Fibroblast of skin of left quadriceps (primary cell): ENCODE measurements around the gene ERBB4.
"Not testable (repeated sequence)": the region's sequence is repeated elsewhere in the genome, so short reads cannot be mapped to it uniquely, and the experiment has no call there.

Source experiments
- DNase-seq, 2 experiments: peaks; one replicate each; pipeline ENCODE4 v3.0.0-alpha.2; 2013; ENCODE audit warnings: low read depth in 2 of 2

Gene ERBB4

GRCh38 chr2:212223696-212224095 lies 314.9 kb downstream of the ERBB4 start:
- DNase-seq = no peak

- DNase-seq = no peak
Observed at GRCh38 chr2:212213191-212213590, 325.4 kb downstream of the ERBB4 start.

- no peak for DNase-seq
Observed at GRCh38 chr2:212208467-212208866, 330.1 kb downstream of the ERBB4 start.

DNA sequence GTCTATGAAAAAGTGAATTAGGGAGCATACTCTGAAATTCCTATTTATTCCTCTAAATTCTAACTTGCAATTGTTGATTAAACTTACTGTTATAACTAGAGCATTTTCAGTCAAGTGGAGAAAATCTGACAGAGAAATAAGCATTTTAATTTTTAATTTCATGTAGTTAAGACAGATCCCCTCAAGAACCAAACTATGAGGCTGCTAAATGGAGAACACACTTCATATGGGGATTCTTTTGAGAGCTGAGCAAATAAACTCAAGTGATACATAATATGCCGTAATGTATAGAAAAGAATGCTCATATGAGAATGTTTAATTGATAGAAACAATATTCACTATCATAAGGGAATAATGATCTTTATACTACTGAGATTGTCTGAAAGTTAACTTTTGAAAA lies 340.8 kb downstream of the ERBB4 start:
- no peak for DNase-seq

DNA sequence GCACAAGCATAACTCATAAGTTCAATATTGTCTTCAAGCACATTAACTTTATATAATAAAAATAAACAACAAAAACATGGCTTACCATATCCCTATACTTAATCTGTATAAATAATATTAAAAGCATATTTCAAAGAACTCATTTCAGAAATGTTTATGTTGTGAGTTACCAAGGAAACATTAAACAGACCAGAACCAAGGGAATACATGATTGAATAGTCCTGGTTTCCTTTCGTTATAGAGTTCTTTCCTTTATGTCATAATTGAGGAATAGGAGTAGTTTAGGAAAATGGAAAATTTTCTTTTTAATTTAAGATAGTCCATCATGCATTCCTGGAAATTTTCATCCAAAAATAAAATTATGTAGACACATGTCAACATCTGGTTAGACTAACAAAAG lies 343.0 kb downstream of the ERBB4 start:
- DNase-seq = no peak

DNA sequence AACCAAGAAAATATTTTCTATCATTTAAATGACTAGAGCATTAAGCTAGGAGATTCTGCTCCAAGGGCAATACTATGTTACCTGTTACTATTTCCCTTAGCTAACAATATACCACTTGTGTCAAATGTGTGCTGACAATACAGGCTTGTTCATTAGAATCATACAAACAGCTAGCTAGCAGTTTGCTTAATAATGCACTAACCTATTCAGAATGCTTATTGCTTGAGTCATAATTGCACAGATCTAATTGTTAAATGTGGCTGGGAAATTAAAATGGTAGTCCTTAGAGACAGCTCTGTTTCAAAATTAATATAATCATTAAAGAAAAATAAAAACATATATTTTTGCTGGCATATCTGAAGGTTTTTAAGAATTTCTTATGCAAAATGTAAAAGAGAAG lies 344.2 kb downstream of the ERBB4 start:
- DNase-seq = no peak

- DNase-seq = no peak
Observed at GRCh38 chr2:212193803-212194202, 344.8 kb downstream of the ERBB4 start.

GRCh38 chr2:212193056-212193455 lies 345.5 kb downstream of the ERBB4 start:
- no peak for DNase-seq

DNA sequence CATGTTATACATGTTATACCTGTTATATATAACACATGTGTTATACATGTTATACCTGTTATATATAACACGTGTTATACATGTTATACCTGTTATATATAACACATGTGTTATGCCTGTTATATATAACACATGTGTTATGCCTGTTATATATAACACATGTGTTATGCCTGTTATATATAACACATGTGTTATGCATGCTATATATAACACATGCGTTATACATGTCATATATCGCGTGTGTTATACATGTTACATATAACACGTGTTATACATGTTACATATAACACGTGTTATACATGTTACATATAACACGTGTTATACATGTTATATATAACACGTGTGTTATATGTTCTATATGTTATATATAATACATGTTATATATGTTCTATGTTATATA lies 347.2 kb downstream of the ERBB4 start:
- not testable (repeated sequence) for DNase-seq

DNA sequence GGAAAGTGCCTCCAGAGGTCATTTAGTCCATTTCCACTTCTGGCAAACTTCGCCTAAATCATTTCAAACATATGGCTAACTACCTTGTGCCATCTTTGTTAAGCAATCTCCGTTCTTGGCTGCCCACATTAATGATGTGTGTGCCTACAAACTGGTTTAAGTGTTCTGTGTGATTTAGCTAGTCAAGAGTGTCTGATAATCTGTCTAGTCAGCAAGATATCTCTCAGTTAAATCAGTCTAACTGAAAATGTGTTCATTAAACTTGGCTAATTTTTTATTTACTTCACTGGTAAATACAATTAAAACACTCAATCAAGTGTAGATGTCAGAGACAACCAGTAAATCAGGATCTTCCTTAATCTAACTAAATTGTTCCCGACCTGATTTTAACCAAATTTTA lies 352.4 kb downstream of the ERBB4 start:
- DNase-seq = no peak

GRCh38 chr2:212181646-212182045 lies 357.0 kb downstream of the ERBB4 start:
- DNase-seq = no peak

DNA sequence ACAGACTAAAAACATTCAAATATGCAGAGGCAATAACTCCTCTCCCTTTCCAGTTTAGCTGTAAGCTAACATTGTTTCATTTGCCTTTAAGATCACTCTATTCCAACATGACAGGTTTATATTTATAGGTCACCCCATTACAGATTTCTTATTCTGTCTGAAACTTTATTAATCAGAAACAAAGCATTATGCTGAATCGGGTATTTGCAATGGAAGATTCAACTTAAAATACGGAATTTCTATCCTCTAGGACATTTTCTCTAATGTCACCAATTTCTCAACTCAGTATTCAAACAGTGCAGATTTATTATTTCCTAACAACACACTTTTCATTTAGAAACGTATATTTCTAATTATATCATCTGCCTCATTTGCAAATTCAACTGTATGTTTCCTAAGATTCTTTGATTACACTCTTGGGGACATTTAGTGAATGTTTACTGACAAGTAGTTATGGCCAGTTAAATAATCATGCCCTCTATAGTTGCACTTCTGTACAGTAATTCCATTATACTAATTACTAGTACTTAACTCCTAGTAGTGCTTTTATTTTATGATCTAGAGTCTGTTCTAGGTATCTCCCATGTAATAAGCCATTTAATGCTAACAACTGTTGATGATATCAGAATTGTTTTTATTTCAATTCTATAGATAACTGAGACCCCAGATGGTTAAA lies 358.1 kb downstream of the ERBB4 start:
- no peak for DNase-seq

DNA sequence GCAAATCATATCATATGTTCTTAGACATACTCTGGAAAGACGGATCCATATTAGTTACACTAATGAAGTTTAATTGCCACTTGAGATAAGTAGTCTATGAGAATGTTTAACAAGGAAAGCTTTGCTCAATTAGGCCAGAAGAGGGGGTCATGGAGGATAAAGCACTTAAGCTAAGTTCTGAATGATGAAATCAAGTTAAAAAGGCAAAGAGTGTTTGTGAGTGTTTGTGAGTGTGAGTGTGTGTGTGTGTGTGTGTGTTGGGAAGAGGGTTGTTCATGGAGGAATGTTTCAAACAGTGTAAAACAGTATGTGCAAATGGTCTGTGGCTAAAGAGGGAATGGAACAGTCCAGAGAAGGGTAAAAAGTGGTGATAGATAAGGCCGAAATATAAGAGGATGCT lies 360.9 kb downstream of the ERBB4 start:
- DNase-seq = no peak

- DNase-seq = no peak
Observed at GRCh38 chr2:212176151-212176550, 362.5 kb downstream of the ERBB4 start.

- DNase-seq = no peak
Observed at GRCh38 chr2:212173756-212174510, 364.7 kb downstream of the ERBB4 start.

GRCh38 chr2:212173331-212173730 lies 365.3 kb downstream of the ERBB4 start:
- no peak for DNase-seq

- DNase-seq = no peak
Observed at GRCh38 chr2:212170382-212170781, 368.2 kb downstream of the ERBB4 start.

DNA sequence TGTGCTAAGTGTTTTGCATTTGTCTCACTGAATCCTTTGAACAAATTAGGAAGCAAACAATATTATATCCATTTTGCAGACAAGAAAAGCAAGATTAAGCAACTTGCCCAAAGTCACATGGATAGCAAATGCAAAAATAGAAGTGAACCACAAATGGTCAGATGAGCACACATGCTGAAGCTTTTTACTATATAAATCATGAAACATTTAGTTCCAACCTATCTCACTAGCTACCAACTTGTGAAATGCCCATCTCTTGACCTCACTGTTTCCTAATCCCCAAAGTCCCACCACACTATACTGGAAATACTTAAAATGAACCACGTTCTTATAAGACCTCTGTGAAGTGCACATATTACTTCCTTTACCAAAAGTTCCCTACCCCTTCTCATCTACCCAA lies 380.5 kb downstream of the ERBB4 start:
- DNase-seq = no peak

DNA sequence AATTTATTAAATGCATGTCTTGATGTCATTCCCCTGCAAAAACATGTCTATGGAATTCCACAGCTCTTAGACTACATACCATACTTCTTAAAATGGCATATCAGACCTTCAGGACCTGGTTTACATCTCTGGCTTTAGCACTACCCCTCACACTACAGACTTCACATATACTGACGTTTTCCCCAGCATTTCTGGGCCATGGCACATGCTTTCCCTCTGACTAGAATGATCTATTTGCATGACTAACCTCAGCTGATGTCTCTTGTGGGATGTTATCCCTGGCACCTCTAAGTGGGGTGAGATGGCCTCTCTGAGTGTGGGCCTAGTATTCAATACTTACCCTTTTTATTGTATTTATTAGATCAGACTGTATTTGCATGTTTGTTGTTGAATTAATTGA lies 381.6 kb downstream of the ERBB4 start:
- DNase-seq = peak; percentile 8 to 12

- DNase-seq = no peak
Observed at GRCh38 chr2:212156088-212156487, 382.5 kb downstream of the ERBB4 start.

DNA sequence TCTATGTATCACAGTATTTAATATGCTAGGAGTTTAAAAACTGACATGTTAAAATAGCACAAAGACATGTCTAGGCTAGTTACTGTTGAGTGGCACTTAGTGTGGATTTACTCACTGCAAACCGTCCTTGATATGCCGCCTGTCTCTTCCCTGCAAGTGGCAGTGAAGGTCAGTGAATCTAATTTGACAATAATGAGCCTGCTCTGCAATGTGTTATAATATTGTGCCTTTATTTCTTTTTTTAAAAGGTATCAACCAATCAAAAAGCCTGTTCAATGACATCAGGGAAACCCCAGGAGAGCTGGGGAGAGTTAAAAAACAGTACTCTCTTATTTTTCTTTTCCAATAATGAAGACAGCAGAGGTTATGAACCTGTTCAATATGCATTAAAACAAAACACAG lies 384.1 kb downstream of the ERBB4 start:
- DNase-seq = no peak

- no peak for DNase-seq
Observed at GRCh38 chr2:212153923-212154322, 384.7 kb downstream of the ERBB4 start.

GRCh38 chr2:212147921-212148513 lies 390.6 kb downstream of the ERBB4 start:
- peak in 1 of 2 experiments; percentile 3 for DNase-seq
